ENCODE measurements around the gene AIF1. TPM values are rescaled to one million over a fixed set of nuclear protein-coding genes. Genes with fewer than 3 reads are reported as not detected.

AIF1 gene
- total RNA-seq, 1 donor from 2014 or later: 3.8 TPM

DNA sequence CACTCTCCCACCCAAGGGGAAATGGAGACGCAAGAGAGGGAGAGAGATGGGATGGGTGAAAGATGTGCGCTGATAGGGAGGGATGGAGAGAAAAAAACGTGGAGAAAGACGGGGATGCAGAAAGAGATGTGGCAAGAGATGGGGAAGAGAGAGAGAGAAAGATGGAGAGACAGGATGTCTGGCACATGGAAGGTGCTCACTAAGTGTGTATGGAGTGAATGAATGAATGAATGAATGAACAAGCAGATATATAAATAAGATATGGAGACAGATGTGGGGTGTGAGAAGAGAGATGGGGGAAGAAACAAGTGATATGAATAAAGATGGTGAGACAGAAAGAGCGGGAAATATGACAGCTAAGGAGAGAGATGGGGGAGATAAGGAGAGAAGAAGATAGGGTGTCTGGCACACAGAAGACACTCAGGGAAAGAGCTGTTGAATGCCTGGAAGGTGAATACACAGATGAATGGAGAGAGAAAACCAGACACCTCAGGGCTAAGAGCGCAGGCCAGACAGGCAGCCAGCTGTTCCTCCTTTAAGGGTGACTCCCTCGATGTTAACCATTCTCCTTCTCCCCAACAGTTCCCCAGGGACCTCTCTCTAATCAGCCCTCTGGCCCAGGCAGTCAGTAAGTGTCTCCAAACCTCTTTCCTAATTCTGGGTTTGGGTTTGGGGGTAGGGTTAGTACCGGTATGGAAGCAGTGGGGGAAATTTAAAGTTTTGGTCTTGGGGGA is 38.9 kb upstream of the AIF1 start:
- H3K27me3 Mint-ChIP-seq: peaks cover 29% of the 10 kb centered on the region
- no peaks in the 10 kb centered on the region for H3K9me3 Mint-ChIP-seq
- H3K36me3 Mint-ChIP-seq: no peaks in the 10 kb centered on the region
- peak overlapping the region; percentile 4 for H3K4me3 Mint-ChIP-seq
- TF ChIP-seq, protein P1, sequence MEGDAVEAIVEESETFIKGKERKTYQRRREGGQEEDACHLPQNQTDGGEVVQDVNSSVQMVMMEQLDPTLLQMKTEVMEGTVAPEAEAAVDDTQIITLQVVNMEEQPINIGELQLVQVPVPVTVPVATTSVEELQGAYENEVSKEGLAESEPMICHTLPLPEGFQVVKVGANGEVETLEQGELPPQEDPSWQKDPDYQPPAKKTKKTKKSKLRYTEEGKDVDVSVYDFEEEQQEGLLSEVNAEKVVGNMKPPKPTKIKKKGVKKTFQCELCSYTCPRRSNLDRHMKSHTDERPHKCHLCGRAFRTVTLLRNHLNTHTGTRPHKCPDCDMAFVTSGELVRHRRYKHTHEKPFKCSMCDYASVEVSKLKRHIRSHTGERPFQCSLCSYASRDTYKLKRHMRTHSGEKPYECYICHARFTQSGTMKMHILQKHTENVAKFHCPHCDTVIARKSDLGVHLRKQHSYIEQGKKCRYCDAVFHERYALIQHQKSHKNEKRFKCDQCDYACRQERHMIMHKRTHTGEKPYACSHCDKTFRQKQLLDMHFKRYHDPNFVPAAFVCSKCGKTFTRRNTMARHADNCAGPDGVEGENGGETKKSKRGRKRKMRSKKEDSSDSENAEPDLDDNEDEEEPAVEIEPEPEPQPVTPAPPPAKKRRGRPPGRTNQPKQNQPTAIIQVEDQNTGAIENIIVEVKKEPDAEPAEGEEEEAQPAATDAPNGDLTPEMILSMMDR (conservative IDR thresholded peaks at IDR 0.05): no peak
- H3K4me1 Mint-ChIP-seq (ENCODE audit: unreplicated experiment): peaks cover 6% of the 10 kb centered on the region
- no peak for DNase-seq (ENCODE audit: extremely low spot score, unreplicated experiment)
- no peak overlapping the region for H3K27ac Mint-ChIP-seq

DNA sequence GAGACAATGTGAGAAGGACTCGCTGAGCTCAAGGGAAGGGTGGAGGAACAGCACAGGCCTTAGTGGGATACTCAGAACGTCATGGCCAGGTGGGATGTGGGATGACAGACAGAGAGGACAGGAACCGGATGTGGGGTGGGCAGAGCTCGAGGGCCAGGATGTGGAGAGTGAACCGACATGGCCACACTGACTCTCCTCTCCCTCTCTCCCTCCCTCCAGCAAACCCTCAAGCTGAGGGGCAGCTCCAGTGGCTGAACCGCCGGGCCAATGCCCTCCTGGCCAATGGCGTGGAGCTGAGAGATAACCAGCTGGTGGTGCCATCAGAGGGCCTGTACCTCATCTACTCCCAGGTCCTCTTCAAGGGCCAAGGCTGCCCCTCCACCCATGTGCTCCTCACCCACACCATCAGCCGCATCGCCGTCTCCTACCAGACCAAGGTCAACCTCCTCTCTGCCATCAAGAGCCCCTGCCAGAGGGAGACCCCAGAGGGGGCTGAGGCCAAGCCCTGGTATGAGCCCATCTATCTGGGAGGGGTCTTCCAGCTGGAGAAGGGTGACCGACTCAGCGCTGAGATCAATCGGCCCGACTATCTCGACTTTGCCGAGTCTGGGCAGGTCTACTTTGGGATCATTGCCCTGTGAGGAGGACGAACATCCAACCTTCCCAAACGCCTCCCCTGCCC is 38.0 kb upstream of the AIF1 start:
- H3K36me3 Mint-ChIP-seq: no peaks in the 10 kb centered on the region
- peaks cover 9% of the 10 kb centered on the region for H3K4me1 Mint-ChIP-seq (ENCODE audit: unreplicated experiment)

DNA sequence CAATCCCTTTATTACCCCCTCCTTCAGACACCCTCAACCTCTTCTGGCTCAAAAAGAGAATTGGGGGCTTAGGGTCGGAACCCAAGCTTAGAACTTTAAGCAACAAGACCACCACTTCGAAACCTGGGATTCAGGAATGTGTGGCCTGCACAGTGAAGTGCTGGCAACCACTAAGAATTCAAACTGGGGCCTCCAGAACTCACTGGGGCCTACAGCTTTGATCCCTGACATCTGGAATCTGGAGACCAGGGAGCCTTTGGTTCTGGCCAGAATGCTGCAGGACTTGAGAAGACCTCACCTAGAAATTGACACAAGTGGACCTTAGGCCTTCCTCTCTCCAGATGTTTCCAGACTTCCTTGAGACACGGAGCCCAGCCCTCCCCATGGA is 37.5 kb upstream of the AIF1 start:
- no peak for DNase-seq (ENCODE audit: extremely low spot score, unreplicated experiment)
- no peak overlapping the region for H3K4me3 Mint-ChIP-seq
- TF ChIP-seq, protein P1 (conservative IDR thresholded peaks at IDR 0.05): no peak
- H3K4me1 Mint-ChIP-seq (ENCODE audit: unreplicated experiment): peaks cover 9% of the 10 kb centered on the region
- peaks cover 34% of the 10 kb centered on the region for H3K27me3 Mint-ChIP-seq
- no peaks in the 10 kb centered on the region for H3K36me3 Mint-ChIP-seq
- no peaks in the 10 kb centered on the region for H3K9me3 Mint-ChIP-seq
- H3K27ac Mint-ChIP-seq: no peak overlapping the region

More for the DNA sequence above, 38.0 kb upstream of the AIF1 start:
- H3K27me3 Mint-ChIP-seq: peaks cover 32% of the 10 kb centered on the region
- DNase-seq (ENCODE audit: extremely low spot score, unreplicated experiment): no peak
- H3K4me3 Mint-ChIP-seq: no peak overlapping the region
- H3K27ac Mint-ChIP-seq: no peak overlapping the region
- TF ChIP-seq, protein P1 (conservative IDR thresholded peaks at IDR 0.05): no peak
- no peaks in the 10 kb centered on the region for H3K9me3 Mint-ChIP-seq

DNA sequence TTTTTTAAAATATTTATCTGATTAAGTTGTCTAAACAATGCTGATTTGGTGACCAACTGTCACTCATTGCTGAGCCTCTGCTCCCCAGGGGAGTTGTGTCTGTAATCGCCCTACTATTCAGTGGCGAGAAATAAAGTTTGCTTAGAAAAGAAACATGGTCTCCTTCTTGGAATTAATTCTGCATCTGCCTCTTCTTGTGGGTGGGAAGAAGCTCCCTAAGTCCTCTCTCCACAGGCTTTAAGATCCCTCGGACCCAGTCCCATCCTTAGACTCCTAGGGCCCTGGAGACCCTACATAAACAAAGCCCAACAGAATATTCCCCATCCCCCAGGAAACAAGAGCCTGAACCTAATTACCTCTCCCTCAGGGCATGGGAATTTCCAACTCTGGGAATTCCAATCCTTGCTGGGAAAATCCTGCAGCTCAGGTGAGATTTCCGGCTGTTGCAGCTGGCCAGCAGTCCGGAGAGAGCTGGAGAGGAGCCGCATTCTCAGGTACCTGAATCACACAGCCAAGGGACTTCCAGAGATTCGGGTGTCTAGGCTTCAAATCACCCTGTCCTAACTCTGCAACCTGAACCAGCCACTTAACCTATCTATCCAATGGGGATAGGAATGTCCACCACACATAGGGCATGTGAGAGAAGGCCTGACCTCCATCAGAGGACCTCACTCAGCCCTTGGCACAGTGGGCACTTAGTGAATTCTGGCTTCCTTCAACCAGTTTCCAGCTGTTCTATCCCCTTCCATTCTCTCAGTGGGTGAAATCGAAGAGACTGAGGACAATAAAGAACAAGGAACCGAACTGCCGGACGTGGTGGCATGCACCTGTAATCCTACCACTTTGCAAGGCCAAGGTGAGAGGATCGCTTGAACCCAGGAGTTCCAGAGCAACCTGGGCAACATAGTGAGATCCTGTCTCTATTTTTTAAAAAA is 36.6 kb upstream of the AIF1 start:
- Mint-ChIP-seq H3K27ac (no peak overlapping the region), H3K36me3 (no peaks in the 10 kb centered on the region), H3K4me3 (peak overlapping the region; percentile 51), H3K4me1 (ENCODE audit: unreplicated experiment) (peaks cover 9% of the 10 kb centered on the region), H3K27me3 (peaks cover 34% of the 10 kb centered on the region), H3K9me3 (no peaks in the 10 kb centered on the region)
- DNase-seq (ENCODE audit: extremely low spot score, unreplicated experiment): no peak
- TF ChIP-seq, protein P1 (conservative IDR thresholded peaks at IDR 0.05): no peak

DNA sequence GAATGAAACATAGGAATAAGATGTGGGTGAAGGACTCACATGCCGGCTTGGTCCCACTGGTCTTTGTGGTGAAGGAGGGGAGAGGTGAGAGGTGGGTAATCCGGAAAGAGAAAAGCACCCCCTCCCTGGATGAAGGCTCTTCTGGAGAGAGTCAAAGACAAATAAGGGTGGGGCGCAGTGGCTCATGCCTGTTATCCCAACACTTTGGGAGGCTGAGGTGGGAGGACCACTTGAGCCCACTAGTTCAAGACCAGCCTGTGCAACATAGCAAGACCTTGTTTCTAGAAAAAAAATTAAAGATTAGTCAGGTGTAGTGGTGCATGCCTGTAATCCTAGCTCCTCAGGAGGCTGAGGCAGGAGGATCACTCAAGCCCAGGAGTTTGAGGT is 35.9 kb upstream of the AIF1 start:
- Mint-ChIP-seq H3K4me3 (no peak overlapping the region), H3K4me1 (ENCODE audit: unreplicated experiment) (peaks cover 9% of the 10 kb centered on the region), H3K9me3 (no peaks in the 10 kb centered on the region), H3K27me3 (peaks cover 36% of the 10 kb centered on the region), H3K27ac (no peak overlapping the region), H3K36me3 (no peaks in the 10 kb centered on the region)
- DNase-seq (ENCODE audit: extremely low spot score, unreplicated experiment): no peak
- TF ChIP-seq, protein P1 (conservative IDR thresholded peaks at IDR 0.05): no peak

Measured in type B pancreatic cell (in vitro differentiated cells).